Spinal cord (tissue), 10 donors: Measurements from ENCODE around the gene SCN3A. TPM values are rescaled to one million over a fixed set of nuclear protein-coding genes. Genes with fewer than 3 reads are reported as not detected.
A peak's percentile ranks its signal among the peaks of the same experiment; 100 is the strongest.

Source experiments
- DNase-seq, 6 donors: peaks; one replicate each; pipeline versions ENCODE4 v3.0.0 to v3.0.0-alpha.2; 2013 to 2015; ENCODE audit warnings: low spot score in 6 of 6, low read depth in 4 of 6
- H3K27ac ChIP-seq: one replicate; pipeline ENCODE4 v1.5.1; 2013; ENCODE audit warnings: low read depth, low read length, control low read depth
- H3K27me3 ChIP-seq: one replicate; pipeline ENCODE4 v1.6.1; 2013; ENCODE audit warnings: low read length; ENCODE audit not compliant: control insufficient read depth, insufficient read depth
- H3K36me3 ChIP-seq: one replicate; pipeline ENCODE4 v1.6.1; 2013; ENCODE audit warnings: low read length; ENCODE audit not compliant: control insufficient read depth, insufficient read depth
- H3K4me1 ChIP-seq: one replicate; pipeline ENCODE4 v1.6.1; 2013; ENCODE audit warnings: low read length; ENCODE audit not compliant: control insufficient read depth, insufficient read depth
- H3K4me3 ChIP-seq: one replicate; pipeline ENCODE4 v1.5.1; 2013; ENCODE audit warnings: low read depth, low read length, control low read depth
- H3K9me3 ChIP-seq: one replicate; pipeline ENCODE4 v1.6.1; 2013; ENCODE audit warnings: low read length; ENCODE audit not compliant: control insufficient read depth, insufficient read depth
- whole genome bisulfite sequencing: methylation state at CpG from one replicate; pipeline ENCODE4 v1.1.5; 2013; ENCODE audit warnings: missing lambda C conversion rate; ENCODE audit not compliant: insufficient coverage; 5-methylcytosine and 5-hydroxymethylcytosine counted together
- polyA plus RNA-seq, 2 donors: library from polyadenylated mRNA; unstranded; fragments of 120-200 nt; gene quantifications; one replicate each; pipeline ENCODE4 v1.2.1, GENCODE V29; 2013; ENCODE audit not compliant: insufficient read length in 2 of 2
- total RNA-seq, 2 donors: library from RNA; depleted of rRNA in 1 of 2; stranded (reverse); fragments of 120-200 nt in 1 of 2; fragments of >200 nt in 1 of 2; gene quantifications; one replicate each; pipeline versions ENCODE4 v1.2.3 to v1.2.4, GENCODE V29; 2013 to 2014
- donor health status: healthy.

Gene SCN3A
- total and polyA plus RNA-seq, 4 donors, result 25.4 to 91.1 (median 44.7) TPM

- no peak overlapping the region for H3K27ac ChIP-seq
- DNase-seq, result no peak
- no peaks in the 10 kb centered on the region for H3K36me3 ChIP-seq
- H3K27me3 ChIP-seq, result no peaks in the 10 kb centered on the region
- no peak overlapping the region for H3K4me3 ChIP-seq
- no peaks in the 10 kb centered on the region for H3K9me3 ChIP-seq
- no CpG with 5 or more reads among the region's 4 CpGs for WGBS
- H3K4me1 ChIP-seq, result no peaks in the 10 kb centered on the region
Observed at GRCh38 chr2:165196411-165196810, 7.4 kb downstream of the SCN3A start.

- Histone ChIP-seq H3K27me3 (no peaks in the 10 kb centered on the region), H3K4me3 (no peak overlapping the region), H3K36me3 (no peaks in the 10 kb centered on the region), H3K27ac (no peak overlapping the region), H3K9me3 (no peaks in the 10 kb centered on the region), H3K4me1 (no peaks in the 10 kb centered on the region)
- DNase-seq, result no peak
- 100% methylated on average over 2 of the region's 4 CpGs for WGBS
Observed at GRCh38 chr2:165193178-165193777, 10.6 kb downstream of the SCN3A start.

GRCh38 chr2:165192729-165193128 lies 11.1 kb downstream of the SCN3A start:
- Histone ChIP-seq H3K4me1 (no peaks in the 10 kb centered on the region), H3K9me3 (no peaks in the 10 kb centered on the region), H3K27ac (no peak overlapping the region), H3K27me3 (no peaks in the 10 kb centered on the region), H3K4me3 (no peak overlapping the region), H3K36me3 (no peaks in the 10 kb centered on the region)
- no peak for DNase-seq
- WGBS, result no CpG with 5 or more reads among the region's 2 CpGs

GRCh38 chr2:165191096-165191728 lies 12.6 kb downstream of the SCN3A start:
- no peaks in the 10 kb centered on the region for H3K27me3 ChIP-seq
- no peak overlapping the region for H3K4me3 ChIP-seq
- WGBS, result 90% methylated on average over 1 of the region's 2 CpGs
- H3K9me3 ChIP-seq, result no peaks in the 10 kb centered on the region
- H3K27ac ChIP-seq, result no peak overlapping the region
- H3K36me3 ChIP-seq, result peaks cover under 1% of the 10 kb centered on the region
- DNase-seq, result peak in 1 of 6 donors; percentile 62
- H3K4me1 ChIP-seq, result no peaks in the 10 kb centered on the region

- no peak for DNase-seq
- Histone ChIP-seq H3K4me3 (no peak overlapping the region), H3K36me3 (peaks cover 8% of the 10 kb centered on the region), H3K9me3 (no peaks in the 10 kb centered on the region), H3K27me3 (no peaks in the 10 kb centered on the region), H3K27ac (no peak overlapping the region), H3K4me1 (no peaks in the 10 kb centered on the region)
- WGBS, result no CpG with 5 or more reads among the region's 3 CpGs
Observed at GRCh38 chr2:165185633-165186032, 18.2 kb downstream of the SCN3A start.

GRCh38 chr2:165182029-165182428 lies 21.8 kb downstream of the SCN3A start:
- no peak overlapping the region for H3K4me3 ChIP-seq
- no CpG with 5 or more reads among the region's 2 CpGs for WGBS
- no peak for DNase-seq
- no peaks in the 10 kb centered on the region for H3K4me1 ChIP-seq
- H3K27ac ChIP-seq, result no peak overlapping the region
- H3K9me3 ChIP-seq, result no peaks in the 10 kb centered on the region
- H3K27me3 ChIP-seq, result no peaks in the 10 kb centered on the region
- peaks cover 11% of the 10 kb centered on the region for H3K36me3 ChIP-seq

- peaks cover 3% of the 10 kb centered on the region for H3K36me3 ChIP-seq
- no peaks in the 10 kb centered on the region for H3K9me3 ChIP-seq
- WGBS, result 80% methylated on average over 1 of the region's 2 CpGs
Observed at GRCh38 chr2:165176780-165177179, 27.1 kb downstream of the SCN3A start.

GRCh38 chr2:165173215-165173614 lies 30.6 kb downstream of the SCN3A start:
- DNase-seq, result no peak
- no peaks in the 10 kb centered on the region for H3K4me1 ChIP-seq
- peaks cover 2% of the 10 kb centered on the region for H3K36me3 ChIP-seq
- H3K4me3 ChIP-seq, result no peak overlapping the region
- H3K9me3 ChIP-seq, result no peaks in the 10 kb centered on the region
- WGBS, result no CpG with 5 or more reads among the region's 1 CpG
- H3K27ac ChIP-seq, result no peak overlapping the region
- H3K27me3 ChIP-seq, result no peaks in the 10 kb centered on the region

More at GRCh38 chr2:165176780-165177179, 27.1 kb downstream of the SCN3A start:
- no peak for DNase-seq
- Histone ChIP-seq H3K27me3 (no peaks in the 10 kb centered on the region), H3K4me3 (no peak overlapping the region), H3K4me1 (no peaks in the 10 kb centered on the region), H3K27ac (no peak overlapping the region)

GRCh38 chr2:165164201-165164600 lies 39.6 kb downstream of the SCN3A start:
- Histone ChIP-seq H3K4me1 (no peaks in the 10 kb centered on the region), H3K9me3 (no peaks in the 10 kb centered on the region), H3K4me3 (no peak overlapping the region), H3K27ac (no peak overlapping the region), H3K36me3 (peaks cover 10% of the 10 kb centered on the region), H3K27me3 (no peaks in the 10 kb centered on the region)
- no peak for DNase-seq
- WGBS, result 100% methylated on average over 1 of the region's 4 CpGs

GRCh38 chr2:165163761-165164160 lies 40.1 kb downstream of the SCN3A start:
- H3K36me3 ChIP-seq, result peaks cover 11% of the 10 kb centered on the region
- no peaks in the 10 kb centered on the region for H3K27me3 ChIP-seq
- no peaks in the 10 kb centered on the region for H3K4me1 ChIP-seq
- no peak for DNase-seq
- no peak overlapping the region for H3K4me3 ChIP-seq
- H3K9me3 ChIP-seq, result no peaks in the 10 kb centered on the region
- no CpG with 5 or more reads among the region's 2 CpGs for WGBS
- no peak overlapping the region for H3K27ac ChIP-seq
